HepG2 (cell line): ENCODE data around the gene CKMT2. TPM values are rescaled to one million over a fixed set of nuclear protein-coding genes. Genes with fewer than 3 reads are reported as not detected.

Source experiments
- GABPB1 ChIP-seq: IDR thresholded peaks from 2 replicates; pipeline ENCODE4 v1.6.1; 2016; ENCODE audit warnings: mild to moderate bottlenecking, missing genetic modification reagents, moderate library complexity, missing compliant biosample characterization
- GATAD2A ChIP-seq: IDR thresholded peaks from 2 replicates; pipeline ENCODE4 v1.6.1; 2016
- YEATS4 ChIP-seq: sonication (generic); formaldehyde crosslinking; IDR thresholded peaks from 2 replicates; pipeline ENCODE4 v1.4.0; 2020; ENCODE audit warnings: missing genetic modification reagents, borderline replicate concordance
- YY1 ChIP-seq: IDR thresholded peaks from 2 replicates; pipeline ENCODE4 v1.6.1; 2011; ENCODE audit warnings: low read length, low read depth, moderate library complexity, mild to moderate bottlenecking; ENCODE audit not compliant: insufficient read depth, insufficient replicate concordance
- ZBTB3 ChIP-seq: sonication (generic); formaldehyde crosslinking; IDR thresholded peaks from 2 replicates; pipeline ENCODE4 v1.4.0; 2020; ENCODE audit warnings: low read depth, mild to moderate bottlenecking, moderate library complexity, missing genetic modification reagents, borderline replicate concordance
- ZFP36L1 ChIP-seq: sonication (generic); formaldehyde crosslinking; IDR thresholded peaks from 2 replicates; pipeline ENCODE4 v1.8.0; 2022; ENCODE audit warnings: mild to moderate bottlenecking, missing genetic modification reagents, moderate library complexity
- ZNF367 ChIP-seq: sonication (generic); formaldehyde crosslinking; IDR thresholded peaks from 2 replicates; pipeline ENCODE4 v1.4.0; 2020; ENCODE audit warnings: missing genetic modification reagents, borderline replicate concordance
- ZNF563 ChIP-seq: sonication (generic); formaldehyde crosslinking; IDR thresholded peaks from 2 replicates; pipeline ENCODE4 v1.8.0; 2022; ENCODE audit warnings: mild to moderate bottlenecking, moderate library complexity, missing genetic modification reagents
- ZNF678 ChIP-seq: sonication (generic); formaldehyde crosslinking; IDR thresholded peaks from 2 replicates; pipeline ENCODE4 v1.4.0; 2020; ENCODE audit warnings: mild to moderate bottlenecking, missing genetic modification reagents
- ZNF720 ChIP-seq: sonication (generic); formaldehyde crosslinking; IDR thresholded peaks from 2 replicates; pipeline ENCODE4 v1.4.0; 2020; ENCODE audit warnings: missing genetic modification reagents
- ZSCAN12 ChIP-seq: sonication (generic); formaldehyde crosslinking; IDR thresholded peaks from 2 replicates; pipeline ENCODE4 v1.9.0; 2021; ENCODE audit warnings: mild to moderate bottlenecking, missing genetic modification reagents
- polyA plus RNA-seq, 8 experiments: library from polyadenylated mRNA; depleted of rRNA in 3 of 8; stranded (reverse) in 7 of 8; unstranded in 1 of 8; fragments of >200 nt; fragmentation: Illumina TruSeq in 4 of 8; extraction: Trizol in 4 of 8; gene quantifications; 2 replicates each; pipeline versions ENCODE4 v1.2.1 to v1.2.3, GENCODE V29; 2011 to 2016; ENCODE audit warnings: low read depth in 4 of 8, missing spikeins in 1 of 8, mixed read lengths in 1 of 8; ENCODE audit not compliant: insufficient read depth in 1 of 8
- total RNA-seq, 5 experiments: library from RNA; depleted of rRNA; stranded (reverse); fragments of >200 nt; fragmentation: Illumina TruSeq; extraction: Trizol; gene quantifications; 2 replicates each; pipeline ENCODE4 v1.2.3, GENCODE V29; 2016; ENCODE audit warnings: low read depth in 1 of 5
- TF ChIP-seq, protein P1 (sequence below): sonication (generic); formaldehyde crosslinking; IDR thresholded peaks from one replicate; pipeline ENCODE4 v1.5.1; 2020; ENCODE audit warnings: mild to moderate bottlenecking, missing genetic modification reagents; ENCODE audit errors: not compliant biosample characterization
- TF ChIP-seq, protein P2 (sequence below): sonication (generic); formaldehyde crosslinking; IDR thresholded peaks from 2 replicates; pipeline ENCODE4 v1.4.0; 2020; ENCODE audit warnings: missing genetic modification reagents, mild to moderate bottlenecking, borderline replicate concordance
- TF ChIP-seq, protein P3 (sequence below): sonication (generic); formaldehyde crosslinking; IDR thresholded peaks from 2 replicates; pipeline ENCODE4 v1.4.0; 2020; ENCODE audit warnings: missing genetic modification reagents, borderline replicate concordance
- TF ChIP-seq, protein P4 (sequence below): sonication (generic); formaldehyde crosslinking; IDR thresholded peaks from 2 replicates; pipeline ENCODE4 v1.4.0; 2020; ENCODE audit warnings: mild to moderate bottlenecking, missing genetic modification reagents

Gene CKMT2
- total and polyA plus RNA-seq, 2 of the 13 experiments (the other 11 are each of a cell fraction or from before 2014, with no cell fraction given): 1.2 to 8.8 TPM

DNA sequence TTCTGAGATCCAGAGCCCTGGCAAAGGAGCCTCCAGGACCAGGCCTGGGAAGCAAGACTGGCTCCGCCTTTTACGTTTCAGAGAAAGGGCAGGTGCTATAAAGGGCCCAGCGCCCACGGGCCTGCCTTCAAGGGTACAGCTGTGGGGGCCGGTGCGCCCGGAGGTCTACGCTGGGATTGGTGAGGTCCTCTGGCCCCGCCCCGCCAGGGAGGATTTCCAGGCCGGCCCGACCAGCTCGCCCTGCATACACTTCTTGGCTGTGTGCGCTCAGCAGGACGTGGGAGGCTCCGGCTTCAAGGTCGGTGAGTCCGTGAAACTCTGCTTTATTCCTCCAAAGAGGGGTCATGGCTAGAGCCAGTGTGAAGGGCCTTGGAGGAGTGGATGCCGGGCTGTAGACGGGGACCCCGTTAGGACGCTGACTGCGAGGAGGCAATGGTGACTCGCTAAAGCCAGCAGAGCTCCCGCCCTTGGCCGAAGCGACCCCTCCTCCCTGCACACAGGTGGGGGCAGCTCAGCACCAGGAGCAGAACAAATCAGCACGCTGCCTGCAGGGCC is at the start of gene CKMT2 (continued):
- TF ChIP-seq, protein P1, sequence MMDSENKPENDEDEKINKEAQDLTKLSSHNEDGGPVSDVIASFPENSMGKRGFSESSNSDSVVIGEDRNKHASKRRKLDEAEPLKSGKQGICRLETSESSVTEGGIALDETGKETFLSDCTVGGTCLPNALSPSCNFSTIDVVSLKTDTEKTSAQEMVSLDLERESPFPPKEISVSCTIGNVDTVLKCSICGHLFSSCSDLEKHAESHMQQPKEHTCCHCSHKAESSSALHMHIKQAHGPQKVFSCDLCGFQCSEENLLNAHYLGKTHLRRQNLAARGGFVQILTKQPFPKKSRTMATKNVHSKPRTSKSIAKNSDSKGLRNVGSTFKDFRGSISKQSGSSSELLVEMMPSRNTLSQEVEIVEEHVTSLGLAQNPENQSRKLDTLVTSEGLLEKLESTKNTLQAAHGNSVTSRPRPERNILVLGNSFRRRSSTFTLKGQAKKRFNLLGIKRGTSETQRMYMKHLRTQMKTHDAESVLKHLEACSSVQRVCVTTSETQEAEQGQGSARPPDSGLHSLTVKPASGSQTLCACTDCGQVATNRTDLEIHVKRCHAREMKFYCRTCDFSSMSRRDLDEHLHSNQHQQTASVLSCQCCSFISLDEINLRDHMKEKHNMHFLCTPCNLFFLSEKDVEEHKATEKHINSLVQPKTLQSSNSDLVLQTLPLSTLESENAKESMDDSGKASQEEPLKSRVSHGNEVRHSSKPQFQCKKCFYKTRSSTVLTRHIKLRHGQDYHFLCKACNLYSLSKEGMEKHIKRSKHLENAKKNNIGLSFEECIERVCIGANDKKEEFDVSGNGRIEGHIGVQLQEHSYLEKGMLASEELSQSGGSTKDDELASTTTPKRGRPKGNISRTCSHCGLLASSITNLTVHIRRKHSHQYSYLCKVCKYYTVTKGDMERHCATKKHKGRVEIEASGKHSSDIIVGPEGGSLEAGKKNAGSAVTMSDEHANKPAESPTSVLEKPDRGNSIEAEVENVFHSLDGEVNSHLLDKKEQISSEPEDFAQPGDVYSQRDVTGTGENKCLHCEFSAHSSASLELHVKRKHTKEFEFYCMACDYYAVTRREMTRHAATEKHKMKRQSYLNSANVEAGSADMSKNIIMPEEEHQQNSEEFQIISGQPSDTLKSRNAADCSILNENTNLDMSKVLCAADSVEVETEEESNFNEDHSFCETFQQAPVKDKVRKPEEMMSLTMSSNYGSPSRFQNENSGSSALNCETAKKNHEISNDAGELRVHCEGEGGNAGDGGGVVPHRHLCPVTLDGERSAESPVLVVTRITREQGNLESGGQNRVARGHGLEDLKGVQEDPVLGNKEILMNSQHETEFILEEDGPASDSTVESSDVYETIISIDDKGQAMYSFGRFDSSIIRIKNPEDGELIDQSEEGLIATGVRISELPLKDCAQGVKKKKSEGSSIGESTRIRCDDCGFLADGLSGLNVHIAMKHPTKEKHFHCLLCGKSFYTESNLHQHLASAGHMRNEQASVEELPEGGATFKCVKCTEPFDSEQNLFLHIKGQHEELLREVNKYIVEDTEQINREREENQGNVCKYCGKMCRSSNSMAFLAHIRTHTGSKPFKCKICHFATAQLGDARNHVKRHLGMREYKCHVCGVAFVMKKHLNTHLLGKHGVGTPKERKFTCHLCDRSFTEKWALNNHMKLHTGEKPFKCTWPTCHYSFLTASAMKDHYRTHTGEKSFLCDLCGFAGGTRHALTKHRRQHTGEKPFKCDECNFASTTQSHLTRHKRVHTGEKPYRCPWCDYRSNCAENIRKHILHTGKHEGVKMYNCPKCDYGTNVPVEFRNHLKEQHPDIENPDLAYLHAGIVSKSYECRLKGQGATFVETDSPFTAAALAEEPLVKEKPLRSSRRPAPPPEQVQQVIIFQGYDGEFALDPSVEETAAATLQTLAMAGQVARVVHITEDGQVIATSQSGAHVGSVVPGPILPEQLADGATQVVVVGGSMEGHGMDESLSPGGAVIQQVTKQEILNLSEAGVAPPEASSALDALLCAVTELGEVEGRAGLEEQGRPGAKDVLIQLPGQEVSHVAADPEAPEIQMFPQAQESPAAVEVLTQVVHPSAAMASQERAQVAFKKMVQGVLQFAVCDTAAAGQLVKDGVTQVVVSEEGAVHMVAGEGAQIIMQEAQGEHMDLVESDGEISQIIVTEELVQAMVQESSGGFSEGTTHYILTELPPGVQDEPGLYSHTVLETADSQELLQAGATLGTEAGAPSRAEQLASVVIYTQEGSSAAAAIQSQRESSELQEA (CRISPR knock-in tag): peak; percentile 55
- TF ChIP-seq YY1 (no peak), ZBTB3 (CRISPR knock-in tag) (no peak), GABPB1 (CRISPR knock-in tag) (peak; percentile 19; the same call in 1 of the 2 replicates), ZSCAN12 (CRISPR knock-in tag) (no peak; the same call in 1 of the 2 replicates), ZNF678 (CRISPR knock-in tag) (no peak), ZNF563 (no peak), ZFP36L1 (CRISPR knock-in tag) (no peak), ZNF720 (CRISPR knock-in tag) (no peak), ZNF367 (CRISPR knock-in tag) (no peak), YEATS4 (CRISPR knock-in tag) (peak; percentile 42; the same call in 1 of the 2 replicates), GATAD2A (CRISPR knock-in tag) (0 out of 2 replicates have a peak, but pooled peaks have one; percentile 14)
- TF ChIP-seq, protein P2, sequence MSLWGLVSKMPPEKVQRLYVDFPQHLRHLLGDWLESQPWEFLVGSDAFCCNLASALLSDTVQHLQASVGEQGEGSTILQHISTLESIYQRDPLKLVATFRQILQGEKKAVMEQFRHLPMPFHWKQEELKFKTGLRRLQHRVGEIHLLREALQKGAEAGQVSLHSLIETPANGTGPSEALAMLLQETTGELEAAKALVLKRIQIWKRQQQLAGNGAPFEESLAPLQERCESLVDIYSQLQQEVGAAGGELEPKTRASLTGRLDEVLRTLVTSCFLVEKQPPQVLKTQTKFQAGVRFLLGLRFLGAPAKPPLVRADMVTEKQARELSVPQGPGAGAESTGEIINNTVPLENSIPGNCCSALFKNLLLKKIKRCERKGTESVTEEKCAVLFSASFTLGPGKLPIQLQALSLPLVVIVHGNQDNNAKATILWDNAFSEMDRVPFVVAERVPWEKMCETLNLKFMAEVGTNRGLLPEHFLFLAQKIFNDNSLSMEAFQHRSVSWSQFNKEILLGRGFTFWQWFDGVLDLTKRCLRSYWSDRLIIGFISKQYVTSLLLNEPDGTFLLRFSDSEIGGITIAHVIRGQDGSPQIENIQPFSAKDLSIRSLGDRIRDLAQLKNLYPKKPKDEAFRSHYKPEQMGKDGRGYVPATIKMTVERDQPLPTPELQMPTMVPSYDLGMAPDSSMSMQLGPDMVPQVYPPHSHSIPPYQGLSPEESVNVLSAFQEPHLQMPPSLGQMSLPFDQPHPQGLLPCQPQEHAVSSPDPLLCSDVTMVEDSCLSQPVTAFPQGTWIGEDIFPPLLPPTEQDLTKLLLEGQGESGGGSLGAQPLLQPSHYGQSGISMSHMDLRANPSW (CRISPR knock-in tag): no peak
- TF ChIP-seq, protein P3, sequence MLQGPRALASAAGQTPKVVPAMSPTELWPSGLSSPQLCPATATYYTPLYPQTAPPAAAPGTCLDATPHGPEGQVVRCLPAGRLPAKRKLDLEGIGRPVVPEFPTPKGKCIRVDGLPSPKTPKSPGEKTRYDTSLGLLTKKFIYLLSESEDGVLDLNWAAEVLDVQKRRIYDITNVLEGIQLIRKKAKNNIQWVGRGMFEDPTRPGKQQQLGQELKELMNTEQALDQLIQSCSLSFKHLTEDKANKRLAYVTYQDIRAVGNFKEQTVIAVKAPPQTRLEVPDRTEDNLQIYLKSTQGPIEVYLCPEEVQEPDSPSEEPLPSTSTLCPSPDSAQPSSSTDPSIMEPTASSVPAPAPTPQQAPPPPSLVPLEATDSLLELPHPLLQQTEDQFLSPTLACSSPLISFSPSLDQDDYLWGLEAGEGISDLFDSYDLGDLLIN (CRISPR knock-in tag): no peak
- TF ChIP-seq, protein P4, sequence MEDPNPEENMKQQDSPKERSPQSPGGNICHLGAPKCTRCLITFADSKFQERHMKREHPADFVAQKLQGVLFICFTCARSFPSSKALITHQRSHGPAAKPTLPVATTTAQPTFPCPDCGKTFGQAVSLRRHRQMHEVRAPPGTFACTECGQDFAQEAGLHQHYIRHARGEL (CRISPR knock-in tag): no peak
